T-cell (primary cell): ENCODE results near the gene ROBO1. TPM values are rescaled to one million over a fixed set of nuclear protein-coding genes. Genes with fewer than 3 reads are reported as not detected.

ENCODE experiments used
- ATAC-seq, 4 experiments: fragments of 200-7000 bp in 3 of 4; fragments of 150-1000 bp in 1 of 4; cut with Tn5 transposase; replicated peaks in 1 of 4; 1 replicate in 3 of 4; 2 replicates in 1 of 4; pipeline ENCODE4 v1.10.0; 2021; ENCODE audit warnings: moderate library complexity in 3 of 4, mild to moderate bottlenecking in 2 of 4, moderate number of reproducible peaks in 1 of 4
- CTCF ChIA-PET, 2 donors: fragments of 300-600 bp; sonication (Branson Sonifier 250); formaldehyde crosslinking; loops; one replicate each; lab custom pipeline; 2022; ENCODE audit warnings: antibody characterized with exemption in 2 of 2; lab: Charles Lee
- POLR2A ChIA-PET, 2 donors: fragments of 300-600 bp; sonication (Branson Sonifier 250); formaldehyde crosslinking; loops; one replicate each; lab custom pipeline; 2022; ENCODE audit warnings: antibody characterized with exemption in 2 of 2; lab: Charles Lee
- DNase-seq, 35 experiments: peaks; one replicate each; pipeline versions ENCODE4 v3.0.0 to v3.0.0-alpha.2; 2013 to 2023
- H3K27ac ChIP-seq: one replicate; pipeline ENCODE4 v1.5.1; 2013; ENCODE audit warnings: low read length
- H3K27me3 ChIP-seq, 2 experiments: replicated peaks in 1 of 2; 1 replicate in 1 of 2; 2 replicates in 1 of 2; pipeline versions ENCODE4 v1.6.1 to v1.7.0; 2013; ENCODE audit warnings: low read length in 1 of 2, mixed read lengths in 1 of 2; ENCODE audit not compliant: control insufficient read depth in 2 of 2, insufficient read depth in 2 of 2; ENCODE audit errors: extremely low read depth in 1 of 2
- H3K36me3 ChIP-seq, 2 donors: 1 replicate in 1 of 2; 2 replicates in 1 of 2; pipeline versions ENCODE4 v1.6.1 to v1.7.0; 2013; ENCODE audit warnings: low read length in 1 of 2; ENCODE audit not compliant: control insufficient read depth in 2 of 2, insufficient read depth in 1 of 2; ENCODE audit errors: extremely low read depth in 1 of 2
- H3K4me1 ChIP-seq, 2 experiments: 1 replicate in 1 of 2; 2 replicates in 1 of 2; pipeline versions ENCODE4 v1.6.1 to v1.7.0; 2013; ENCODE audit warnings: low read length in 2 of 2, mixed read lengths in 1 of 2; ENCODE audit not compliant: insufficient read depth in 2 of 2, control insufficient read depth in 1 of 2; ENCODE audit errors: extremely low read depth in 1 of 2
- H3K4me3 ChIP-seq, 2 donors: 1 replicate in 1 of 2; 2 replicates in 1 of 2; pipeline versions ENCODE4 v1.5.1 to v1.7.0; 2013; ENCODE audit warnings: mild to moderate bottlenecking in 2 of 2, low read length in 1 of 2, moderate library complexity in 1 of 2; ENCODE audit not compliant: control insufficient read depth in 1 of 2; ENCODE audit errors: extremely low read depth in 1 of 2
- H3K9me3 ChIP-seq: 2 replicates; pipeline ENCODE4 v1.7.0; 2013
- H3K27ac Mint-ChIP-seq, 2 donors: one replicate each; pipeline ENCODE4 v1.8.0; 2020 to 2021; ENCODE audit warnings: mild to moderate bottlenecking in 2 of 2, mixed read lengths in 2 of 2
- H3K27me3 Mint-ChIP-seq, 2 donors: one replicate each; pipeline ENCODE4 v1.8.0; 2021 to 2022; ENCODE audit warnings: mixed read lengths in 2 of 2
- H3K36me3 Mint-ChIP-seq: one replicate; pipeline ENCODE4 v1.8.0; 2021; ENCODE audit warnings: mixed read lengths
- H3K4me1 Mint-ChIP-seq, 3 donors: one replicate each; pipeline ENCODE4 v1.8.0; 2020 to 2022; ENCODE audit warnings: mixed read lengths in 3 of 3, mild to moderate bottlenecking in 1 of 3
- H3K4me3 Mint-ChIP-seq, 3 donors: one replicate each; pipeline ENCODE4 v1.8.0; 2020 to 2022; ENCODE audit warnings: mild to moderate bottlenecking in 3 of 3, mixed read lengths in 3 of 3, moderate library complexity in 3 of 3
- H3K9me3 Mint-ChIP-seq, 3 donors: one replicate each; pipeline ENCODE4 v1.8.0; 2020 to 2022; ENCODE audit warnings: mixed read lengths in 3 of 3
- WGBS: methylation state at CpG from one replicate; pipeline ENCODE4 v1.1.5; 2013; ENCODE audit warnings: missing lambda C conversion rate; ENCODE audit not compliant: insufficient coverage; 5-methylcytosine and 5-hydroxymethylcytosine counted together
- total RNA-seq, 35 experiments: library from RNA in 6 of 35; stranded (reverse) in 6 of 35; fragments of 120-200 nt in 1 of 35; gene quantifications; one replicate each; pipeline versions ENCODE4 v1.2.1 to v1.2.4 and lab custom pipeline; 2013 to 2026

ROBO1 gene
- total RNA-seq, 5 donors from 2014 or later (not counting 1 experiment from before 2014, with no cell fraction given): 0.20 to 2.4 (median 1.7) TPM

DNA sequence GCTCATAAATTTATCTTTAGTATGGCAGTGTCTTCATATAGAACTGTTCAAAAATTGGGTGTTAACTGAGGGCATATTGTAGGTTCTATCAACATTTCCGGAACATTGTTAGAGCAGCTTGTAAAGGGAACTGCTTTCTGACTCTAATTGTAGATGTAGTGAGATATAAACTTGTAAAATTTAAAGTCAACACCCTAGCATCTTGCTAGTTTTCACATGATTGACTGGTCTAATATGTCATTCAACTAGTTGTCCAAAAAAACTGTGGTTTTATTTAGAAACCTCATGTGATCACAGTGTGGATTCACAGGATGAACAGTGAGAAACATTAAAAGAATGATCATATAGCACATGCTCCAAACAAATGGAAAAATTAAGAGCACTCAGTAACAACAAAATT, 607.4 kb downstream of the ROBO1 start:
- no peak overlapping the region for H3K27ac Mint-ChIP-seq
- POLR2A ChIA-PET: no interaction called here
- DNase-seq (no peak), ATAC-seq (no peak)
- Histone ChIP-seq H3K4me3 (no peak overlapping the region), H3K27me3 (no peaks in the 10 kb centered on the region), H3K4me1 (no peaks in the 10 kb centered on the region), H3K9me3 (no peaks in the 10 kb centered on the region), H3K36me3 (no peaks in the 10 kb centered on the region), H3K27ac (no peak overlapping the region)
- peaks cover 16 to 19% (median 16%) of the 10 kb centered on the region in 3 donors for H3K9me3 Mint-ChIP-seq
- CTCF ChIA-PET: interaction anchor here in 1 of 2 donors (1.0 kb wide), 1 partner anchor 24 kb away, joined by 3 read pairs; no protein-coding TSS in a partner anchor
- no CpG with 5 or more reads among the region's 1 CpG for WGBS
- no peaks in the 10 kb centered on the region for H3K27me3 Mint-ChIP-seq
- H3K4me1 Mint-ChIP-seq: no peaks in the 10 kb centered on the region
- H3K36me3 Mint-ChIP-seq: no peaks in the 10 kb centered on the region
- no peak overlapping the region for H3K4me3 Mint-ChIP-seq

DNA sequence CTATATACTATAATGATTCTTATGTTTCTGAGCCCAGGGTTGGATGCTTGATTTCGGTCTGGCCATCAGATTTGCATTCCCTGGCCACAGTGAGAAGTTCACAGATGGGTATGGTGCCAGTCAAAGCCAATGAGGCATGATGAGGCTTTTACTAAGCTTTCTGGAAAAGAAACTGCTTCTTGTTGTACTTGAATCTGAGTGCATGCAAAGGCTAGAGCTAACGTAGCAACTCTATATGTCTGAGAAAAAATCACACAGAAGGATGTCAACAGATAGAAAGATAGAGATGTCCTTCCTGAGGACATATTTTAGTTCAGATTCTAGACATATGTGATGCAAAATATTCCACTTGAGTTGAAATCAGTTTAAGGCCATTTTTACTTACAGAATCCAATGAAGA, 608.1 kb downstream of the ROBO1 start:
- H3K27me3 Mint-ChIP-seq: no peaks in the 10 kb centered on the region
- no peak overlapping the region for H3K4me3 ChIP-seq
- no peak overlapping the region for H3K27ac ChIP-seq
- no peaks in the 10 kb centered on the region for H3K4me1 ChIP-seq
- H3K4me1 Mint-ChIP-seq: no peaks in the 10 kb centered on the region
- H3K36me3 ChIP-seq: no peaks in the 10 kb centered on the region
- H3K27me3 ChIP-seq: no peaks in the 10 kb centered on the region
- peaks cover 10 to 16% (median 12%) of the 10 kb centered on the region in 3 donors for H3K9me3 Mint-ChIP-seq
- DNase-seq: no peak
- CTCF ChIA-PET: interaction anchor here in 1 of 2 donors (1.0 kb wide), 1 partner anchor 24 kb away, joined by 3 read pairs; no protein-coding TSS in a partner anchor
- POLR2A ChIA-PET: no interaction called here
- no peaks in the 10 kb centered on the region for H3K36me3 Mint-ChIP-seq
- H3K4me3 Mint-ChIP-seq: no peak overlapping the region
- WGBS: 40% methylated on average over 1 of the region's 2 CpGs
- H3K9me3 ChIP-seq: no peaks in the 10 kb centered on the region
- H3K27ac Mint-ChIP-seq: no peak overlapping the region
- no peak for ATAC-seq

DNA sequence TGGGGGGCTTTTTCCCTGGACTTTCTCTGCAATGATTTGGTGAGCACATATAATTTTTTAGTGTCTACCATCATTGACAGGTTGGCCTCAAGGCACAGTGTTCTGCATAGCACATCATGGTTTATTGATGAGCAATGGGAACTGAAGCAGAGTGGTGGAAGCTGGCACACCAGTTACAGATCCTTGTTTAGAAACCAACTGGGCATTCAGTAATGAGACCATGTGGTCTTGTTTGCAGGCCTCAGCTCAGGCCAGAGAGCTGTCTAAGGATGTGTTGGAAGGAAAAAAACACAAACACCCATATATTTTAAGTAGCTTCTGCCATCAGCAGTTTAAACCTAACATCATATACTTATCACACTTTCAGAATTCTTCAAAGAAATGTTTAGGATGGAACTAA, 610.6 kb downstream of the ROBO1 start:
- no peaks in the 10 kb centered on the region for H3K4me1 Mint-ChIP-seq
- no peak overlapping the region for H3K27ac Mint-ChIP-seq
- no peak overlapping the region for H3K27ac ChIP-seq
- POLR2A ChIA-PET: no interaction called here
- no peaks in the 10 kb centered on the region for H3K36me3 ChIP-seq
- no peaks in the 10 kb centered on the region for H3K9me3 ChIP-seq
- no peaks in the 10 kb centered on the region for H3K27me3 Mint-ChIP-seq
- peaks cover 3 to 14% (median 12%) of the 10 kb centered on the region in 3 donors for H3K9me3 Mint-ChIP-seq
- H3K4me3 Mint-ChIP-seq: no peak overlapping the region
- no peaks in the 10 kb centered on the region for H3K36me3 Mint-ChIP-seq
- no peak overlapping the region for H3K4me3 ChIP-seq
- CTCF ChIA-PET: no interaction called here
- DNase-seq: no peak
- H3K27me3 ChIP-seq: no peaks in the 10 kb centered on the region
- ATAC-seq: no peak
- no peaks in the 10 kb centered on the region for H3K4me1 ChIP-seq

DNA sequence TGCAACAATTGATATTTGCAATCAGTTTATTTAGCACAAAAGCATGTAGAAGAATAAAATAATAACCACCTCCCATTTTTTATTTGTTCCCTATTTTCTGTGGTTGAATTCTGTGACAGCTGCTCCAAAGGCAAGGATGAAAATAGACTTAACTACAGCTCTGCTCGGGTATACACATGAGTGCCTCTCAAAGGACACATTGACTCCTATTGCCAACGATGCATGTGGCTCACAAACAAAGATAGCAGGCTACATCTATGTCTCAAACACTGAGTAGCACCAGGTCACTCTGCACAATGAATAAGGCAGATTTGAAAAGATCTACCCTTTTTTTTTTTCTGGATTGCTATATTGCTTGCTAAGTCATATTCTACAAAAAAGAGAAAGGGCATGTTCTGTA, 612.9 kb downstream of the ROBO1 start:
- H3K4me3 ChIP-seq: no peak overlapping the region
- no peak overlapping the region for H3K4me3 Mint-ChIP-seq

DNA sequence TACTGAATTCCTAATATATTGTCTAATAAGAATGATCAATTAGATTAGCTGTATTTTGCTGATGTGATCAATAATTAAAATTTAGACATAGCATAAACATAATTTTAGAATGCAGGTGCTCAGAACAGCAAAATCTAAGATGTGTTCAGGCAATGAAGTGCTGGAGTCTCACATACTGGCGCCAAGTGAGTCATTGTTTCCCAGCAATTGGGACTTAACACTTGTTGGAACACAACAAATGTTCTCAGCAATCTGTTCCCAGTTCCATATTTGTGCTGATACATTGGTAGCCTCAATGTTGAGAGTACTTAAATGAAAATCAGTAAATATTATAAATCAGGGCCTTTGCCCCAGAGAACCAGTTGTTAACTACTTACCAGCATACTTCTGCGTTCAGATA, 619.0 kb downstream of the ROBO1 start:
- CTCF ChIA-PET: no interaction called here
- H3K9me3 ChIP-seq: no peaks in the 10 kb centered on the region
- H3K4me3 Mint-ChIP-seq: no peak overlapping the region

More for the DNA sequence above, 612.9 kb downstream of the ROBO1 start:
- ChIA-PET POLR2A (no interaction called here), CTCF (no interaction called here)
- H3K27ac ChIP-seq: no peak overlapping the region
- H3K9me3 Mint-ChIP-seq: peaks cover 14 to 20% (median 16%) of the 10 kb centered on the region in 3 donors
- no peaks in the 10 kb centered on the region for H3K36me3 ChIP-seq
- no peaks in the 10 kb centered on the region for H3K27me3 ChIP-seq
- 22% methylated on average over 2 of the region's 2 CpGs for WGBS
- no peaks in the 10 kb centered on the region for H3K9me3 ChIP-seq
- ATAC-seq (no peak), DNase-seq (no peak)
- no peaks in the 10 kb centered on the region for H3K36me3 Mint-ChIP-seq
- H3K27ac Mint-ChIP-seq: no peak overlapping the region
- H3K4me1 ChIP-seq: no peaks in the 10 kb centered on the region
- H3K27me3 Mint-ChIP-seq: no peaks in the 10 kb centered on the region
- no peaks in the 10 kb centered on the region for H3K4me1 Mint-ChIP-seq

DNA sequence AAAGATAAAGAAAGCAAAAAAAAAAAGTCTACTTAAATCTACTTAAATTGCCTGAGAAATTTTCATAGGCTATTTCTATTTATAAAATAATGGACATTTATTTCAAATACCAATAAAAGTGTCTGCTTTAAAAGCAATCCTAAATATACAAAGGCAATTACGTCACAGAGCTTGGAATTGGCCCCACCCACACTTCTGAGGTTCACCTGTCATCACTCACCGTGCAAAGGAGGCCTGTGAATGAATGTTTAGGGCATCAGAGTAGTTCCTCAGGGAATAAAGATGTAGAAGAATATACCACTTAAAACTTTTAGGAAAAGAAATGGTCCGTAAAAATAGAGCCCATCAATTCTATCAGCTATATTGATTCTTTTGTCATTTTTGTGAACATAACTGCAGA, 621.8 kb downstream of the ROBO1 start:
- Mint-ChIP-seq H3K27ac (no peak overlapping the region), H3K9me3 (peaks cover 5 to 13% (median 5%) of the 10 kb centered on the region in 3 donors), H3K4me1 (no peaks in the 10 kb centered on the region), H3K4me3 (no peak overlapping the region), H3K27me3 (no peaks in the 10 kb centered on the region), H3K36me3 (no peaks in the 10 kb centered on the region)
- Histone ChIP-seq H3K9me3 (no peaks in the 10 kb centered on the region), H3K4me3 (no peak overlapping the region), H3K4me1 (no peaks in the 10 kb centered on the region), H3K36me3 (no peaks in the 10 kb centered on the region), H3K27ac (no peak overlapping the region), H3K27me3 (no peaks in the 10 kb centered on the region)
- ATAC-seq (no peak), DNase-seq (no peak)
- WGBS: no CpG with 5 or more reads among the region's 3 CpGs
- POLR2A ChIA-PET: no interaction called here
- CTCF ChIA-PET: no interaction called here

More for the DNA sequence above, 619.0 kb downstream of the ROBO1 start:
- no peaks in the 10 kb centered on the region for H3K27me3 ChIP-seq
- H3K27me3 Mint-ChIP-seq: no peaks in the 10 kb centered on the region
- ATAC-seq: no peak
- no peak overlapping the region for H3K27ac Mint-ChIP-seq
- H3K4me1 Mint-ChIP-seq: no peaks in the 10 kb centered on the region
- H3K36me3 ChIP-seq: no peaks in the 10 kb centered on the region
- POLR2A ChIA-PET: no interaction called here
- 75% methylated on average over 2 of the region's 2 CpGs for WGBS
- peaks cover 10 to 19% (median 14%) of the 10 kb centered on the region in 3 donors for H3K9me3 Mint-ChIP-seq
- no peaks in the 10 kb centered on the region for H3K4me1 ChIP-seq
- no peak overlapping the region for H3K27ac ChIP-seq
- H3K36me3 Mint-ChIP-seq: no peaks in the 10 kb centered on the region
- H3K4me3 ChIP-seq: no peak overlapping the region
- DNase-seq: no peak

DNA sequence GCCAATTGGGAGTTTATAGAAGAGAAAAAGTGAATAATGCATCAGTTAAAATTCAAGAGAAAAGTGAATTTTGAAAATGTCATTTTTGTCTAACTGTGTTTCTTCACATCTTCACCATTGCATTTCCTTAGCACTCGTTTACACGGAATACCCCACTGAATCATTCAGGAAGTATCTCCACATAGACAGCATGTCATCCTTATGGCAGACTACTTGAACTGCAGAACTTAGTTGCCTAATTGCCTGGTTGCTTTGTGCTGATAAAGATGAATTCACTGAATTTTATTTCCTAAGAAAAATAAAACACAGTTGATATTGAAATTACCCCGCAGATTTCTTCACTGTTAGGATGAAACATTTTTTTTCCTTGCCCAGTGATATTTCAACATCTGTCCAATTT, 627.1 kb downstream of the ROBO1 start:
- Histone ChIP-seq H3K27ac (no peak overlapping the region), H3K9me3 (no peaks in the 10 kb centered on the region), H3K4me1 (no peaks in the 10 kb centered on the region), H3K4me3 (no peak overlapping the region), H3K36me3 (no peaks in the 10 kb centered on the region), H3K27me3 (no peaks in the 10 kb centered on the region)
- Mint-ChIP-seq H3K27ac (no peak overlapping the region), H3K9me3 (peaks cover 4 to 20% (median 9%) of the 10 kb centered on the region in 3 donors), H3K4me1 (no peaks in the 10 kb centered on the region), H3K36me3 (no peaks in the 10 kb centered on the region), H3K27me3 (no peaks in the 10 kb centered on the region), H3K4me3 (no peak overlapping the region)
- DNase-seq (no peak), ATAC-seq (no peak)
- POLR2A ChIA-PET: no interaction called here
- CTCF ChIA-PET: no interaction called here
- WGBS: no CpG with 5 or more reads among the region's 3 CpGs
